ENCODE measurements around the gene LCN6. TPM values are rescaled to one million over a fixed set of nuclear protein-coding genes. Genes with fewer than 3 reads are reported as not detected.

Gene LCN6
- total and polyA plus RNA-seq, 2 experiments from 2014 or later = not detected

- Histone ChIP-seq H3K4me1 (ENCODE audit: insufficient read depth) (no peaks in the 10 kb centered on the region), H3K27me3 (no peaks in the 10 kb centered on the region), H3K36me3 (replicated peaks; ENCODE audit: insufficient read depth, low read depth) (no peaks in the 10 kb centered on the region), H3K27ac (no peak within 1 kb of the TSS), H3K4me3 (no peak within 1 kb of the TSS), H3K9me3 (ENCODE audit: low read depth) (no peaks in the 10 kb centered on the region), H3K79me2 (no peaks in the 10 kb centered on the region), H3K4me2 (no peak within 1 kb of the TSS), H3K9me2 (replicated peaks; ENCODE audit: insufficient read depth) (no peaks in the 10 kb centered on the region), H4K20me1 (ENCODE audit: insufficient read depth, poor library complexity, severe bottlenecking) (no peaks in the 10 kb centered on the region), H2AFZ (no peak within 1 kb of the TSS)
- 93% methylated on average over 14 of the region's 14 CpGs for WGBS (ENCODE audit: low lambda C conversion rate, missing lambda C conversion rate)
- no peak for TF ChIP-seq EZH2phosphoT487 (IDR thresholded peaks at IDR 0.05; ENCODE audit: low read depth, severe bottlenecking, unreplicated experiment)
- no peak for TF ChIP-seq CTCF (IDR thresholded peaks at IDR 0.05; ENCODE audit: poor library complexity)
- no peak for TF ChIP-seq EZH2 (IDR thresholded peaks at IDR 0.05; ENCODE audit: borderline replicate concordance)
- no peak for DNase-seq (ENCODE audit: low spot score)
These were observed 16.1 kb upstream of the LCN6 start, which contains the start of gene LCN15 for GRCh38 chr9:136764301-136764891. TSS of gene LCN15 (minus strand) at chr9:136764518. CDS start at chr9:136764488, 30 bp downstream.

GRCh38 chr9:136763649-136764035, 15.3 kb upstream of the LCN6 start:
- H3K4me2 ChIP-seq = no peak overlapping the region

GRCh38 chr9:136762915-136763648, 14.8 kb upstream of the LCN6 start:
- H4K20me1 ChIP-seq (ENCODE audit: insufficient read depth, poor library complexity, severe bottlenecking) = no peaks in the 10 kb centered on the region
- H3K27ac ChIP-seq = no peak overlapping the region
- TF ChIP-seq EZH2 (IDR thresholded peaks at IDR 0.05; ENCODE audit: borderline replicate concordance) = no peak
- no peak for TF ChIP-seq EZH2phosphoT487 (IDR thresholded peaks at IDR 0.05; ENCODE audit: low read depth, severe bottlenecking, unreplicated experiment)
- no peak for TF ChIP-seq CTCF (IDR thresholded peaks at IDR 0.05; ENCODE audit: poor library complexity)
- WGBS (ENCODE audit: low lambda C conversion rate, missing lambda C conversion rate) = 61% methylated on average over 18 of the region's 37 CpGs
- no peak overlapping the region for H3K4me3 ChIP-seq
- H3K4me1 ChIP-seq (ENCODE audit: insufficient read depth) = no peaks in the 10 kb centered on the region
- H2AFZ ChIP-seq = no peak overlapping the region
- no peaks in the 10 kb centered on the region for H3K9me2 ChIP-seq (replicated peaks; ENCODE audit: insufficient read depth)
- no peaks in the 10 kb centered on the region for H3K27me3 ChIP-seq
- peak; percentile 50 for DNase-seq (ENCODE audit: low spot score)
- no peaks in the 10 kb centered on the region for H3K9me3 ChIP-seq (ENCODE audit: low read depth)
- H3K79me2 ChIP-seq = no peaks in the 10 kb centered on the region
- no peaks in the 10 kb centered on the region for H3K36me3 ChIP-seq (replicated peaks; ENCODE audit: insufficient read depth, low read depth)
- no peak overlapping the region for H3K4me2 ChIP-seq

More at GRCh38 chr9:136763649-136764035, 15.3 kb upstream of the LCN6 start:
- H3K79me2 ChIP-seq = no peaks in the 10 kb centered on the region
- DNase-seq (ENCODE audit: low spot score) = no peak
- no peaks in the 10 kb centered on the region for H3K4me1 ChIP-seq (ENCODE audit: insufficient read depth)
- H3K9me2 ChIP-seq (replicated peaks; ENCODE audit: insufficient read depth) = no peaks in the 10 kb centered on the region
- H2AFZ ChIP-seq = no peak overlapping the region
- no peak overlapping the region for H3K27ac ChIP-seq
- TF ChIP-seq EZH2 (IDR thresholded peaks at IDR 0.05; ENCODE audit: borderline replicate concordance) (no peak), EZH2phosphoT487 (IDR thresholded peaks at IDR 0.05; ENCODE audit: low read depth, severe bottlenecking, unreplicated experiment) (no peak), CTCF (IDR thresholded peaks at IDR 0.05; ENCODE audit: poor library complexity) (no peak)
- no peaks in the 10 kb centered on the region for H3K9me3 ChIP-seq (ENCODE audit: low read depth)
- H3K27me3 ChIP-seq = no peaks in the 10 kb centered on the region
- H3K4me3 ChIP-seq = no peak overlapping the region
- 94% methylated on average over 14 of the region's 14 CpGs for WGBS (ENCODE audit: low lambda C conversion rate, missing lambda C conversion rate)
- no peaks in the 10 kb centered on the region for H4K20me1 ChIP-seq (ENCODE audit: insufficient read depth, poor library complexity, severe bottlenecking)
- no peaks in the 10 kb centered on the region for H3K36me3 ChIP-seq (replicated peaks; ENCODE audit: insufficient read depth, low read depth)

Data from hepatocyte (in vitro differentiated cells).